Lower leg skin (tissue), 4 donors: ENCODE results near the gene KIF15. TPM values are rescaled to one million over a fixed set of nuclear protein-coding genes. Genes with fewer than 3 reads are reported as not detected.

Experiments used
- DNase-seq, 2 donors: peaks; one replicate each; pipeline ENCODE4 v3.0.0-alpha.2; 2019; ENCODE audit warnings: low spot score in 2 of 2
- H3K4me3 ChIP-seq: fragments of 200-600 bp; sonication (generic); 2 replicates; pipeline ENCODE4 v1.5.1; 2017; ENCODE audit warnings: mild to moderate bottlenecking, low read depth; ENCODE audit not compliant: poor library complexity, severe bottlenecking
- CTCF ChIP-seq, 3 donors: fragments of 450-650 bp; IDR thresholded peaks; one replicate each; pipeline ENCODE4 v1.5.1; 2016; ENCODE audit warnings: antibody characterized with exemption in 3 of 3, mild to moderate bottlenecking in 3 of 3, moderate library complexity in 2 of 3
- POLR2A ChIP-seq, 2 donors: fragments of 450-650 bp; IDR thresholded peaks; one replicate each; pipeline ENCODE4 v1.6.1; 2016 to 2017; ENCODE audit warnings: antibody characterized with exemption in 2 of 2, mild to moderate bottlenecking in 1 of 2, moderate library complexity in 1 of 2
- WGBS, 2 donors: methylation state at CpG; one replicate each; pipeline ENCODE4 v1.1.5; 2018; 5-methylcytosine and 5-hydroxymethylcytosine counted together
- intact Hi-C: fragments of 100-400 bp; cut with DNase I; formaldehyde crosslinking; loops from one replicate; pipeline ENCODE4 v1.15.0; 2023; ENCODE audit warnings: low total_unique reads
- total RNA-seq, 4 donors: library from RNA; depleted of rRNA; stranded (reverse); fragments of >200 nt; gene quantifications; one replicate each; pipeline ENCODE4 v1.1.0, GENCODE V29; 2016

Gene KIF15
- 1 to 10 TPM in 3 of 4 donors, under 1 TPM in 1; 0.79 to 3.5 (median 2.4) TPM for total RNA-seq

- peak within 1 kb of the TSS; percentile 84 for H3K4me3 ChIP-seq
- 1% methylated on average over 51 to 52 of the region's 64 CpGs for WGBS, 2 donors
- DNase-seq = peak; percentile 93 to 99
- intact Hi-C loops = no loop called here
- TF ChIP-seq CTCF (IDR thresholded peaks at IDR 0.05) = no peak
- no peak for TF ChIP-seq POLR2A (IDR thresholded peaks at IDR 0.05)
Observed at GRCh38 chr3:44761424-44762169, at the start of gene KIF15, which contains the start of gene KIAA1143. TSS of gene KIF15 (plus strand) at chr3:44761794. CDS start at chr3:44761866, 72 bp downstream. TSS of gene KIAA1143 (minus strand) at chr3:44761619. CDS start at chr3:44761602, 17 bp downstream.

- 1 to 3% methylated on average over 32 of the region's 36 CpGs for WGBS, 2 donors
- TF ChIP-seq POLR2A (IDR thresholded peaks at IDR 0.05) (no peak), CTCF (IDR thresholded peaks at IDR 0.05) (no peak)
- intact Hi-C loops = no loop called here
- H3K4me3 ChIP-seq = peak within 1 kb of the TSS; percentile 74
- peak; percentile 80 to 96 for DNase-seq
Observed at GRCh38 chr3:44712455-44713075, 49.0 kb upstream of the KIF15 start, which contains the start of gene ZNF502. TSS of gene ZNF502 (plus strand) at chr3:44712660. CDS start at chr3:44720262, 7,602 bp downstream.

- intact Hi-C loops = no loop called here
- H3K4me3 ChIP-seq = no peak overlapping the region
- DNase-seq = no peak
- WGBS, 2 donors = 98% methylated on average over 10 of the region's 10 CpGs
- TF ChIP-seq POLR2A (IDR thresholded peaks at IDR 0.05) (no peak), CTCF (IDR thresholded peaks at IDR 0.05) (no peak)
Observed at GRCh38 chr3:44721231-44722102, 40.1 kb upstream of the KIF15 start.

- intact Hi-C loops = no loop called here
- TF ChIP-seq POLR2A (IDR thresholded peaks at IDR 0.05) (no peak), CTCF (IDR thresholded peaks at IDR 0.05) (no peak)
- H3K4me3 ChIP-seq = no peak overlapping the region
- WGBS, 2 donors = 100% methylated on average over 1 of the region's 1 CpG
- DNase-seq = no peak
Observed at GRCh38 chr3:44722103-44722401, 39.5 kb upstream of the KIF15 start.

GRCh38 chr3:44729384-44729910 lies 32.1 kb upstream of the KIF15 start, which contains the start of gene ZNF501:
TSS of gene ZNF501 (plus strand) at chr3:44729635. CDS start at chr3:44734422, 4,787 bp downstream.
- TF ChIP-seq CTCF (IDR thresholded peaks at IDR 0.05) (no peak), POLR2A (IDR thresholded peaks at IDR 0.05) (no peak)
- peak within 1 kb of the TSS; percentile 53 for H3K4me3 ChIP-seq
- peak; percentile 91 to 98 for DNase-seq
- 0 to 1% methylated on average over 10 to 41 of the region's 46 CpGs for WGBS, 2 donors
- intact Hi-C loops = no loop called here
